HG02981 (cell line): ENCODE measurements around the gene CLDN18.
A peak's percentile ranks its signal among the peaks of the same experiment; 100 is the strongest.

Source experiments
- ATAC-seq: cut with Tn5 transposase; IDR thresholded peaks from one replicate; pipeline ENCODE4 v1.9.1; 2021; ENCODE audit warnings: mild to moderate bottlenecking, moderate library complexity; ENCODE audit not compliant: unreplicated experiment

Gene CLDN18

GRCh38 chr3:138060792-138061191, 50.8 kb downstream of the CLDN18 start:
- no peak for ATAC-seq

GRCh38 chr3:138062037-138062436, 52.1 kb downstream of the CLDN18 start:
- no peak for ATAC-seq

GRCh38 chr3:138062626-138063025, 52.7 kb downstream of the CLDN18 start:
- no peak for ATAC-seq

GRCh38 chr3:138063416-138063815, 53.5 kb downstream of the CLDN18 start:
- ATAC-seq = no peak

- ATAC-seq = no peak
Observed at GRCh38 chr3:138065949-138066348, 56.0 kb downstream of the CLDN18 start.

GRCh38 chr3:138066383-138066782, 56.4 kb downstream of the CLDN18 start:
- peak; percentile 91 for ATAC-seq

- ATAC-seq = no peak
Observed at GRCh38 chr3:138066972-138067371, 57.0 kb downstream of the CLDN18 start.

GRCh38 chr3:138068046-138068445, 58.1 kb downstream of the CLDN18 start:
- ATAC-seq = no peak

- peak; percentile 48 for ATAC-seq
Observed at GRCh38 chr3:138068579-138069174, 58.7 kb downstream of the CLDN18 start.

- ATAC-seq = no peak
Observed at GRCh38 chr3:138070006-138070405, 60.0 kb downstream of the CLDN18 start.

- no peak for ATAC-seq
Observed at GRCh38 chr3:138072796-138073195, 62.8 kb downstream of the CLDN18 start.

GRCh38 chr3:138078096-138078495, 68.1 kb downstream of the CLDN18 start:
- ATAC-seq = no peak

GRCh38 chr3:138078901-138079344, 69.0 kb downstream of the CLDN18 start:
- ATAC-seq = no peak

- no peak for ATAC-seq
Observed at GRCh38 chr3:138079901-138080300, 69.9 kb downstream of the CLDN18 start.

GRCh38 chr3:138081371-138082084, 71.6 kb downstream of the CLDN18 start:
- ATAC-seq = no peak

GRCh38 chr3:138082085-138082991, 72.4 kb downstream of the CLDN18 start:
- peak; percentile 49 for ATAC-seq

GRCh38 chr3:138082992-138083386, 73.0 kb downstream of the CLDN18 start:
- ATAC-seq = peak; percentile 14
